Measurements from ENCODE around the gene CCNYL1. TPM values are rescaled to one million over a fixed set of nuclear protein-coding genes. Genes with fewer than 3 reads are reported as not detected.
"Not testable (repeated sequence)": the region's sequence is repeated elsewhere in the genome, so short reads cannot be mapped to it uniquely, and the experiment has no call there.

CCNYL1 gene
- total RNA-seq, 1 donor from 2014 or later: 7.1 TPM

- H3K4me3 ChIP-seq: no peak overlapping the region
- DNase-seq (ENCODE audit: extremely low spot score in 2 of 2): no peak
- no peaks in the 10 kb centered on the region for H3K9me3 ChIP-seq
- peaks cover 4% of the 10 kb centered on the region for H3K4me1 ChIP-seq
- TF ChIP-seq CTCF (IDR thresholded peaks at IDR 0.05) (no peak), POLR2A (IDR thresholded peaks at IDR 0.05) (no peak), POLR2AphosphoS5 (IDR thresholded peaks at IDR 0.05; ENCODE audit: insufficient read depth in 1 of 2, low read depth in 1 of 2) (no peak)
- no peak overlapping the region for H3K27ac ChIP-seq
- H3K27me3 ChIP-seq: no peaks in the 10 kb centered on the region
- intact Hi-C loops (cut with DNase I): no loop called here
- H3K36me3 ChIP-seq: peaks cover 0 to 11% of the 10 kb centered on the region in 2 donors
These were observed 19.7 kb downstream of the CCNYL1 start for GRCh38 chr2:207731138-207731537.

- Histone ChIP-seq H3K27me3 (no peaks in the 10 kb centered on the region), H3K36me3 (peaks cover 0 to 15% of the 10 kb centered on the region in 2 donors), H3K9me3 (no peaks in the 10 kb centered on the region), H3K4me3 (no peak overlapping the region), H3K27ac (no peak overlapping the region), H3K4me1 (no peaks in the 10 kb centered on the region)
- intact Hi-C loops (cut with DNase I): no loop called here
- DNase-seq (ENCODE audit: extremely low spot score in 2 of 2): no peak
- TF ChIP-seq POLR2A (IDR thresholded peaks at IDR 0.05): no peak
- TF ChIP-seq CTCF (IDR thresholded peaks at IDR 0.05): no peak
- no peak for TF ChIP-seq POLR2AphosphoS5 (IDR thresholded peaks at IDR 0.05; ENCODE audit: insufficient read depth in 1 of 2, low read depth in 1 of 2)
These were observed 22.3 kb downstream of the CCNYL1 start for GRCh38 chr2:207733597-207734240.

GRCh38 chr2:207734264-207734635, 22.8 kb downstream of the CCNYL1 start:
- H3K36me3 ChIP-seq: peaks cover 0 to 15% of the 10 kb centered on the region in 2 donors
- no peaks in the 10 kb centered on the region for H3K4me1 ChIP-seq
- no peak for DNase-seq (ENCODE audit: extremely low spot score in 2 of 2)
- intact Hi-C loops (cut with DNase I): no loop called here
- TF ChIP-seq POLR2A (IDR thresholded peaks at IDR 0.05) (no peak), POLR2AphosphoS5 (IDR thresholded peaks at IDR 0.05; ENCODE audit: insufficient read depth in 1 of 2, low read depth in 1 of 2) (no peak), CTCF (IDR thresholded peaks at IDR 0.05) (no peak)
- no peak overlapping the region for H3K4me3 ChIP-seq
- H3K27me3 ChIP-seq: no peaks in the 10 kb centered on the region
- H3K27ac ChIP-seq: no peak overlapping the region
- H3K9me3 ChIP-seq: no peaks in the 10 kb centered on the region

GRCh38 chr2:207734636-207735512, 23.4 kb downstream of the CCNYL1 start:
- Histone ChIP-seq H3K9me3 (no peaks in the 10 kb centered on the region), H3K4me3 (no peak overlapping the region), H3K4me1 (no peaks in the 10 kb centered on the region), H3K27ac (no peak overlapping the region), H3K36me3 (peaks cover 0 to 15% of the 10 kb centered on the region in 2 donors), H3K27me3 (no peaks in the 10 kb centered on the region)
- no peak for DNase-seq (ENCODE audit: extremely low spot score in 2 of 2)
- TF ChIP-seq POLR2AphosphoS5 (IDR thresholded peaks at IDR 0.05; ENCODE audit: insufficient read depth in 1 of 2, low read depth in 1 of 2): no peak
- TF ChIP-seq POLR2A (IDR thresholded peaks at IDR 0.05): no peak
- no peak for TF ChIP-seq CTCF (IDR thresholded peaks at IDR 0.05)
- intact Hi-C loops (cut with DNase I): no loop called here

- H3K27me3 ChIP-seq; H3K4me3 ChIP-seq; H3K9me3 ChIP-seq; intact Hi-C loops (cut with DNase I); H3K27ac ChIP-seq; DNase-seq (ENCODE audit: extremely low spot score in 2 of 2); H3K4me1 ChIP-seq: not testable (repeated sequence)
- H3K36me3 ChIP-seq: peaks cover 0 to 15% of the 10 kb centered on the region in 2 donors
These were observed 24.0 kb downstream of the CCNYL1 start for GRCh38 chr2:207735513-207735859.

Data from vagina (tissue), 2 donors.